GOT3 (cell line): ENCODE measurements around the gene SPAG6.
"Not testable (repeated sequence)": the region's sequence is repeated elsewhere in the genome, so short reads cannot be mapped to it uniquely, and the experiment has no call there.

Source experiments
- DNase-seq: peaks from one replicate; lab custom pipeline; 2025; ENCODE audit warnings: mixed read lengths; lab: John Stamatoyannopoulos, UW

SPAG6 gene

GRCh38 chr10:22372298-22372697 is 27.0 kb downstream of the SPAG6 start:
- no peak for DNase-seq

GRCh38 chr10:22372917-22373316 is 27.6 kb downstream of the SPAG6 start:
- no peak for DNase-seq

- DNase-seq = no peak
Observed at GRCh38 chr10:22374489-22375126, 29.3 kb downstream of the SPAG6 start.

GRCh38 chr10:22379059-22379458 is 33.8 kb downstream of the SPAG6 start:
- DNase-seq = no peak

GRCh38 chr10:22381262-22381661 is 36.0 kb downstream of the SPAG6 start:
- no peak for DNase-seq

- DNase-seq = no peak
Observed at GRCh38 chr10:22386503-22386902, 41.2 kb downstream of the SPAG6 start.

GRCh38 chr10:22389856-22390589 is 44.7 kb downstream of the SPAG6 start:
- no peak for DNase-seq

GRCh38 chr10:22391600-22391999 is 46.3 kb downstream of the SPAG6 start:
- no peak for DNase-seq

- not testable (repeated sequence) for DNase-seq
Observed at GRCh38 chr10:22396195-22396594, 50.9 kb downstream of the SPAG6 start.

- not testable (repeated sequence) for DNase-seq
Observed at GRCh38 chr10:22406916-22407315, 61.6 kb downstream of the SPAG6 start.

GRCh38 chr10:22410394-22410793 is 65.1 kb downstream of the SPAG6 start:
- DNase-seq = no peak

GRCh38 chr10:22410846-22411245 is 65.5 kb downstream of the SPAG6 start:
- no peak for DNase-seq

- DNase-seq = no peak
Observed at GRCh38 chr10:22414146-22414545, 68.8 kb downstream of the SPAG6 start.

- DNase-seq = no peak
Observed at GRCh38 chr10:22415072-22415471, 69.8 kb downstream of the SPAG6 start.

- no peak for DNase-seq
Observed at GRCh38 chr10:22417736-22418268, 72.5 kb downstream of the SPAG6 start.

- DNase-seq = no peak
Observed at GRCh38 chr10:22420787-22421517, 75.7 kb downstream of the SPAG6 start.

GRCh38 chr10:22426653-22427052 is 81.4 kb downstream of the SPAG6 start:
- no peak for DNase-seq

- no peak for DNase-seq
Observed at GRCh38 chr10:22427101-22427500, 81.8 kb downstream of the SPAG6 start.

GRCh38 chr10:22427890-22428571 is 82.7 kb downstream of the SPAG6 start:
- DNase-seq = no peak

- no peak for DNase-seq
Observed at GRCh38 chr10:22429146-22429545, 83.8 kb downstream of the SPAG6 start.

- no peak for DNase-seq
Observed at GRCh38 chr10:22429981-22430421, 84.7 kb downstream of the SPAG6 start.

- no peak for DNase-seq
Observed at GRCh38 chr10:22433875-22434274, 88.6 kb downstream of the SPAG6 start.
